Smooth muscle cell (in vitro differentiated cells): Measurements from ENCODE around the gene SEPTIN1. TPM values are rescaled to one million over a fixed set of nuclear protein-coding genes. Genes with fewer than 3 reads are reported as not detected.

Source experiments
- DNase-seq: peaks from one replicate; lab custom pipeline; 2025; ENCODE audit not compliant: unreplicated experiment; lab: John Stamatoyannopoulos, UW
- H2AFZ ChIP-seq: fragments of 200-600 bp; sonication (generic); 2 replicates; pipeline ENCODE4 v1.6.0; 2016; ENCODE audit warnings: antibody characterized with exemption, low read depth, mild to moderate bottlenecking
- H3F3A ChIP-seq: fragments of 200-600 bp; sonication (generic); 2 replicates; pipeline ENCODE4 v1.6.0; 2017; ENCODE audit warnings: antibody characterized with exemption, low read depth
- H3K27ac ChIP-seq: fragments of 200-600 bp; sonication (generic); 2 replicates; pipeline ENCODE4 v1.5.1; 2016; ENCODE audit warnings: low read depth, mild to moderate bottlenecking
- H3K27me3 ChIP-seq: fragments of 200-600 bp; sonication (generic); 2 replicates; pipeline ENCODE4 v1.6.1; 2016; ENCODE audit warnings: low read depth, mild to moderate bottlenecking
- H3K36me3 ChIP-seq: fragments of 200-600 bp; sonication (generic); 2 replicates; pipeline ENCODE4 v1.5.1; 2016; ENCODE audit warnings: low read depth
- H3K4me1 ChIP-seq: fragments of 200-600 bp; sonication (generic); 2 replicates; pipeline ENCODE4 v1.5.1; 2016; ENCODE audit warnings: low read depth
- H3K4me2 ChIP-seq: fragments of 200-600 bp; sonication (generic); 2 replicates; pipeline ENCODE4 v1.6.0; 2016; ENCODE audit warnings: mild to moderate bottlenecking
- H3K4me3 ChIP-seq: fragments of 200-600 bp; sonication (generic); 2 replicates; pipeline ENCODE4 v1.5.1; 2016; ENCODE audit warnings: mild to moderate bottlenecking
- H3K79me2 ChIP-seq: fragments of 200-600 bp; sonication (generic); 2 replicates; pipeline ENCODE4 v1.6.0; 2016; ENCODE audit warnings: low read depth, mild to moderate bottlenecking
- H3K9ac ChIP-seq: fragments of 200-600 bp; sonication (generic); 2 replicates; pipeline ENCODE4 v1.6.0; 2016; ENCODE audit warnings: low read depth
- H3K9me3 ChIP-seq: fragments of 200-600 bp; sonication (generic); replicated peaks from 2 replicates; pipeline ENCODE4 v1.5.1; 2016; ENCODE audit warnings: low read depth
- H4K20me1 ChIP-seq: fragments of 200-600 bp; sonication (generic); 2 replicates; pipeline ENCODE4 v1.6.0; 2016; ENCODE audit warnings: low read depth
- WGBS: methylation state at CpG from one replicate; pipeline ENCODE4 v1.1.7; 2016; ENCODE audit warnings: low lambda C conversion rate; 5-methylcytosine and 5-hydroxymethylcytosine counted together
- polyA plus RNA-seq: library from polyadenylated mRNA; unstranded; fragments of >200 nt; fragmentation: Nextera tagmentation; extraction: Ambion mirVana; gene quantifications from 2 replicates; pipeline ENCODE4 v1.2.1, GENCODE V29; 2016
- total RNA-seq: library from RNA; depleted of rRNA; stranded (reverse); fragments of >200 nt; gene quantifications from 2 replicates; pipeline ENCODE4 v1.2.3, GENCODE V29; 2014
- TF ChIP-seq, protein P1 (sequence below): fragments of 200-600 bp; sonication (generic); IDR thresholded peaks from 2 replicates; pipeline ENCODE4 v1.5.1; 2017; ENCODE audit warnings: borderline replicate concordance, mild to moderate bottlenecking, antibody characterized with exemption; ENCODE audit not compliant: insufficient read depth, poor library complexity, severe bottlenecking

The SEPTIN1 gene
- total and polyA plus RNA-seq, 2 experiments from 2014 or later: 0.27 to 3.7 TPM

DNA sequence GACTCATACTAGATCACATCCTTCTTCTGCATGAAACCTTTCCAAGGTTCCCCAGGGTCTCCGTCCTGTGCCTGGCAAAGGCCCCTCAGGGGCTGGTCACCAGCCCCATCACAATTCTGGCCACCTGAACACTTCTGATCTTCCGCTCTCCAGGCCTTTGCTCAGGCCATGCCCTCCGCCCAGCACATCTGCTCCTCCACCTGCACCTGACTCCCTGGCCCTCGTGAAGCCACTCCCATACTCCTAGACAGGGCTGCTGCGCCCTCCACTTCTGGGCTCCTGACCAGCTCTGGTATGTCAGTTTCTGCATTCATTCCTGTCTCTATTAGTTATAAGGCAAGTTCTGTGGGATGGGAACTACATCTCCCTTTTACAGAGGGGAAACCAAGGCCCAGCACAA is 9.6 kb downstream of the SEPTIN1 start:
- TF ChIP-seq, protein P1, sequence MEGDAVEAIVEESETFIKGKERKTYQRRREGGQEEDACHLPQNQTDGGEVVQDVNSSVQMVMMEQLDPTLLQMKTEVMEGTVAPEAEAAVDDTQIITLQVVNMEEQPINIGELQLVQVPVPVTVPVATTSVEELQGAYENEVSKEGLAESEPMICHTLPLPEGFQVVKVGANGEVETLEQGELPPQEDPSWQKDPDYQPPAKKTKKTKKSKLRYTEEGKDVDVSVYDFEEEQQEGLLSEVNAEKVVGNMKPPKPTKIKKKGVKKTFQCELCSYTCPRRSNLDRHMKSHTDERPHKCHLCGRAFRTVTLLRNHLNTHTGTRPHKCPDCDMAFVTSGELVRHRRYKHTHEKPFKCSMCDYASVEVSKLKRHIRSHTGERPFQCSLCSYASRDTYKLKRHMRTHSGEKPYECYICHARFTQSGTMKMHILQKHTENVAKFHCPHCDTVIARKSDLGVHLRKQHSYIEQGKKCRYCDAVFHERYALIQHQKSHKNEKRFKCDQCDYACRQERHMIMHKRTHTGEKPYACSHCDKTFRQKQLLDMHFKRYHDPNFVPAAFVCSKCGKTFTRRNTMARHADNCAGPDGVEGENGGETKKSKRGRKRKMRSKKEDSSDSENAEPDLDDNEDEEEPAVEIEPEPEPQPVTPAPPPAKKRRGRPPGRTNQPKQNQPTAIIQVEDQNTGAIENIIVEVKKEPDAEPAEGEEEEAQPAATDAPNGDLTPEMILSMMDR: no peak
- peaks cover 21% of the 10 kb centered on the region for H3K79me2 ChIP-seq
- H3K4me3 ChIP-seq: no peak overlapping the region
- H3K9me3 ChIP-seq: no peaks in the 10 kb centered on the region
- no peaks in the 10 kb centered on the region for H3K27me3 ChIP-seq
- H3K9ac ChIP-seq: no peak overlapping the region
- H3F3A ChIP-seq: peaks cover 4% of the 10 kb centered on the region
- no peak for DNase-seq
- H3K4me2 ChIP-seq: no peak overlapping the region
- H4K20me1 ChIP-seq: peaks cover 20% of the 10 kb centered on the region
- no peaks in the 10 kb centered on the region for H3K36me3 ChIP-seq
- WGBS: 96% methylated on average over 5 of the region's 5 CpGs
- H2AFZ ChIP-seq: no peak overlapping the region
- no peak overlapping the region for H3K27ac ChIP-seq
- H3K4me1 ChIP-seq: peaks cover 26% of the 10 kb centered on the region

DNA sequence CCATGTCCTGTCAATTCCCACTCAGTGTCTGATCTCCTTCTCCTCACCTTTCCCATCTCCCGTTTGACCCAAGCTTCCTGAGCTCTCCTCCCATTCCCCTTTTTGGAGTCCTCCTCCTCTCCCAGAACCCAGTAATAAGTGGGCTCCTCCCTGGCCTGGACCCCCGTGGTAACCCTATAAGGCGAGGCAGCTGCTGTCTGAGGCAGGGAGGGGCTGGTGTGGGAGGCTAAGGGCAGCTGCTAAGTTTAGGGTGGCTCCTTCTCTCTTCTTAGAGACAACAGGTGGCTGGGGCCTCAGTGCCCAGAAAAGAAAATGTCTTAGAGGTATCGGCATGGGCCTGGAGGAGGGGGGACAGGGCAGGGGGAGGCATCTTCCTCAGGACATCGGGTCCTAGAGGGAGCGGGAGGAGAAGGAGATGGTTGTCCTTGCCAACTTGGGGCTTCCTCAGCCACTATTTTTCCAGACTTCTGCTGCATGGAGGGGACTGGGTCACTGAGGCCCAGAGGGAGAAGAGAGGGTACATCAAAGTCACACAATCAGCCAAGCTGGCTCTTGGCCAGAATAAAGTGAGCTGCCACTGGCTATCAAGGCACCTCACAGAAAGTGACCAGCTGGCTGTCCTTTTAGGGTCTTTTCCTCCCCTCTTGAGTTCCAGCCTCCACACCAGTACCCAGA is 10.2 kb downstream of the SEPTIN1 start:
- Histone ChIP-seq H3K4me2 (no peak overlapping the region), H3K4me3 (no peak overlapping the region), H3K27ac (no peak overlapping the region), H3K4me1 (peaks cover 29% of the 10 kb centered on the region), H3K9ac (no peak overlapping the region), H3K36me3 (no peaks in the 10 kb centered on the region), H4K20me1 (peaks cover 26% of the 10 kb centered on the region), H2AFZ (no peak overlapping the region), H3K9me3 (no peaks in the 10 kb centered on the region), H3K79me2 (peaks cover 27% of the 10 kb centered on the region), H3K27me3 (no peaks in the 10 kb centered on the region), H3F3A (peaks cover 4% of the 10 kb centered on the region)
- DNase-seq: no peak
- TF ChIP-seq, protein P1: no peak
- WGBS: 96% methylated on average over 5 of the region's 6 CpGs

DNA sequence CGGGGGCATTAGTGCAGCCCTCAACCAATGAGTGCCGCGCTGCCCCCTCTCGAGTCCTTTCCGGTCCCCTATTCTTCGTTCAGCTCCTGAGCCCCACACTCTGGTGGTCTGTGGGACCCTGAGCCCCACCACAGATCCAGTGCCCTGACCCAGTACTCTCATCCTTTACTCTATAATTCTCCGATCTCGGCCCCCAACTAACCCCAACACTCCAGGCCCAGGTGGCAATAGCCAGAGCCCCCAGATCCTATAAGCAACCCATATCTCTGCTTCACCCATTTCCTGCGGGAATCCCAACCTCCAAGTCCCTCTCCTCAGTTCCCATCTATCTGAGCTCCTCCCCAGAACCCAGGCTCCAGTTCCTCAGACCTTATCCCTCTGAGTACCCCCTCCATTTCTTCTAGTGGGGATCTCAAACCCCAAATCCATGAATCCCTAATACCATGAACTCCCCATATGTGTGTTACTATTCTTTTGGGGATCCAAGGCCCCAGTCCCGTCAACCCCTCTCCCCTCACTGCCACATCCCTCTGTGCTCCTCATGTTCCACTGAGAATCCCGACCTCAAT is 11.0 kb downstream of the SEPTIN1 start:
- Histone ChIP-seq H3K4me3 (peak overlapping the region; percentile 38), H3K27ac (peak overlapping the region; percentile 39), H2AFZ (peak overlapping the region; percentile 4), H3K4me2 (peak overlapping the region; percentile 81), H4K20me1 (peaks cover 34% of the 10 kb centered on the region), H3F3A (peaks cover 4% of the 10 kb centered on the region), H3K79me2 (peaks cover 35% of the 10 kb centered on the region), H3K9me3 (no peaks in the 10 kb centered on the region), H3K9ac (peak overlapping the region; percentile 21), H3K36me3 (no peaks in the 10 kb centered on the region), H3K27me3 (no peaks in the 10 kb centered on the region), H3K4me1 (peaks cover 25% of the 10 kb centered on the region)
- TF ChIP-seq, protein P1: no peak
- WGBS: 35% methylated on average over 10 of the region's 11 CpGs
- DNase-seq: no peak
